GM21529 (cell line): ENCODE results near the gene SERTM1.

Experiments
- ATAC-seq: cut with Tn5 transposase; IDR thresholded peaks from one replicate; pipeline ENCODE4 v1.9.1; 2021; ENCODE audit not compliant: unreplicated experiment

Gene SERTM1

DNA sequence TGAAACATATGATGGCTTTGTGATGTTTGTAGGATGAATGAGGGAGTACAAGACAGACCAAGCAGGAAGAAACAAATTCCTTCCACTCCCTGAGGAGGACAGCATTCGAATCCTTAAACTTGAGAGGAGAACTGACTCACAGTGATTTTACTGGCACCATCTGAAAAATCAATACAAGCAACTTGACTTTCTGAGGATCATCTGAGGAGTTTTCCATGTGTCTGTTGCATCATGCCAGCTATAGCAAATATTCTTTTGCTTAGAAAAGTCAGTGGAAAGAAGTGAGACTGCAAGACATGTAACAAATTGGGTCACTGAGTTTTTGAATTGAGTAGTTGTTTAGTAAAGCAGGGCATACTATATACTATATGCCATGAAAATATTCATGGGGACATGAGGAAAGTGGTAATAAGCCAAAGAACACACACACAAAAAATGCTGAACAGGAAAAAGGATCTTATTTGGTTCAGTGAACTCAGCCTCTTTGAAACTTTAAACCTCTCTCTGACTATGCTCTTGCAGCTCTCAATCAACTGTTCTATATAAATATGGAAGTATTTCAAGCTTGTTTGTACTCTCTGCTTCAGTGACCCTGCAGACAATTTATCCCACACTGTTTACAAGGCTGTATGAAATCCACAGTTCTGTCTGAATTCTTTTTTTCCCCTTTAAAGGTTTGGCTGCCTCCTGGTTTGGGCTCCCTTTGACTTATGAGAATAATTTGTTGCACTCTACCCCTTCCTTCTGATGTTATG is 35.5 kb downstream of the SERTM1 start:
- no peak for ATAC-seq

DNA sequence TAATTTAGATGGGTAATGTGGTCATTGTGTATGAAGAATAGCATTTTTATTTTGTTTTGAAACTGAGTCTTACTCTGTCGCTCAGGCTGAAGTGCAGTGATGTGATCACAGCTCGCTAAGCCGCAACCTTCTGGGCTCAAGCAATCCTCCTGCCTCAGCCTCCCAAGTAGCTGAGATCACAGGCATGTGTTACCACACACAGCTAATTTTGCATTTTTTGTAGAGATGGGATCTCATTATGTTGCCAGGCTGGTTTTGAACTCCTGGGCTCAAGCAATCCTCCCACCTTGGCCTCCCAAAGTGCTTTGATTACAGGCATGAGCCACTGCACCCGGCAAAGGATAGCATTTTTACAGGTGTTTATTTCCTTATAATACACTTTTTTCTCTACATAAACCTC is 36.6 kb downstream of the SERTM1 start:
- no peak for ATAC-seq

DNA sequence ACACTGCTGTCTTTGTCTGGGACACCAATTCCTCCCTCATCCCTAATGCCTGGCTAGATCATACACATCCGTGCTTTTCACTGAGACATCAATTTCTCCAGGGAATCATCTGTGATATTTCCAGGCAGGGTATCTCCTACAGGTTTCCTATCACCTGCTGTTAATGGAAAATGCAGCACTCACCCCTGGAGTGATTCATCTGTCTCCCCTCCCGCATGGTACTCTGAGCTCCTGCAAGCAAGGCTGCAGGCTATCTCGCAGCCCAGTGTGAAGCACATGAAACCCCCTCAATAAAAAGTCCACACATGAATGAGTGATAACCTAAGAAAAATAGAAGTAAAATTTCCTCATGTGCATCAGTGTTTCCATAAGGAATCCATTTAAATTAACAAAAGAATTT is 38.5 kb downstream of the SERTM1 start:
- no peak for ATAC-seq

DNA sequence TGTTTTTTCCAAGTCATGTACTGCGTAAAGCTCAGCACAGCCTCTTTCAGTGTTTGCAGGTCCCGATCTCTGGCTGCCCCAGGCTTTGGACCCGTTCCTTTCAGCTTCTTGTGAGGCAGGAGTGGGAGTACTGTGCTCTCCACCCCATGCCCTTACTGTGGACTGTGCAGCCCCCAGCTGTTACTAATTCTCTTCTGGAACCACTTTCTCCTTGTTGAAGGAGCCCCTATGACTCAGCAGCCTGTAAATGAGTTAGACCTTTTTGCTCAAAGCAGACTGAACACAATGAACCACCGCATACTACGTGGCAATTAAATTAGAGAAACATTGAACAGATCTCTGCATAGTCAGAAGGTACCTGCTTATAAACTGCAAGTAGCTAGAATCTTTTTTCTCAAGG is 39.0 kb downstream of the SERTM1 start:
- ATAC-seq, result no peak

DNA sequence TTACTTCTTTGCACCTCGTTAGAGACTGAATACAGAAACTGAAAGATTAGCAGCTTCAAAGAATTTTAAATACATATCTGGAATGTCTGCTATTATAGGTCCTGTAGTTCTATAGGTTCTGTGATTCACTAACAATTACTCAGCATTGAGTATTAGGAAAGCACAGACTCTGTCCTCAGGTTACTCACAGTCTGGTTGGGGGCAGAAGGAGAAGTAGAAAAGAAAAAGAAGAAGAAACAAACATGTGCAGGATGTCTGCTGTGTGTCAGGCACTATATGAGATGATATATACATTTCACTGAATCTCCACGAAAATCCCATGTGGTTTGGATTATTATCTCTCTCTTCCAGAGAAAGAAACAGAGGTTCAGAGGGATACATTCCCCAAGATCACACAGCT is 40.1 kb downstream of the SERTM1 start:
- ATAC-seq, result no peak

DNA sequence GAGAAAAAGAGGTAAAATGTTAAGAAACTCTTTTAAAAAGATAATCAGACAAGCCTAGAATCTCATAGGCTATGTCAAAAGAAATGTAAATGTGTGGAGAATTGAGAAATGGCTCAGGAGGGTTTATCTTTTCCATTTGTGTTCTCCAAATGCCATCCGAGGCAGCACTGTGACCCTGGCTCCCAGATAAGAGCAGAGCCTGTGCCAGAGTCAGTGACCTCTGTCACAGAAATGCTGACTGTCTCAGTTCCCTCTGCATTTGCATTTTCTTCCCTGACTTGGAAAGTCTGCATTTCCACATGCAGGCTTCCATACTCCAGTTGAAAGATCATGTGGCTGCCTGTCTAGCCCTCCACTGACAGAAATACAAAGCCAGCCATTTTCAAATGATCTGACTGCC is 42.0 kb downstream of the SERTM1 start:
- no peak for ATAC-seq

DNA sequence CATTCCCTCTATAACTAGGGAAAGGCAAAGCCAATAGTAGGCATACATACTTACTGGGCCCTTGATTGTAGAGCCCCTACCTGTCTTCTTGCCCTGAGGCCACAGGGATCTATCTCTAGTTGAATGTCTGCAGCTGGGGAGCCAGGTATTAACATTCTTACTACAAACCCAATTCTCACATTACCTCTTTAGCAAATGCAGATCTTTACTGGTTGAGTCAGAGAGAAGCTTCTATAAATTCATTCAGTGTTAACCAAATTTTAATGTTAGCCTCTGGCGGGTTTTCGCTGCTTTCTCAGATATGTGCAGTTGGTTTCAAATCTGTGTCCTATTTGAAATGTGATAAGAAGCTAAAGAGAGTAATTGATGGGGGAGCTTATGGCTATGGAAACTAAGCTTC is 43.2 kb downstream of the SERTM1 start:
- no peak for ATAC-seq

DNA sequence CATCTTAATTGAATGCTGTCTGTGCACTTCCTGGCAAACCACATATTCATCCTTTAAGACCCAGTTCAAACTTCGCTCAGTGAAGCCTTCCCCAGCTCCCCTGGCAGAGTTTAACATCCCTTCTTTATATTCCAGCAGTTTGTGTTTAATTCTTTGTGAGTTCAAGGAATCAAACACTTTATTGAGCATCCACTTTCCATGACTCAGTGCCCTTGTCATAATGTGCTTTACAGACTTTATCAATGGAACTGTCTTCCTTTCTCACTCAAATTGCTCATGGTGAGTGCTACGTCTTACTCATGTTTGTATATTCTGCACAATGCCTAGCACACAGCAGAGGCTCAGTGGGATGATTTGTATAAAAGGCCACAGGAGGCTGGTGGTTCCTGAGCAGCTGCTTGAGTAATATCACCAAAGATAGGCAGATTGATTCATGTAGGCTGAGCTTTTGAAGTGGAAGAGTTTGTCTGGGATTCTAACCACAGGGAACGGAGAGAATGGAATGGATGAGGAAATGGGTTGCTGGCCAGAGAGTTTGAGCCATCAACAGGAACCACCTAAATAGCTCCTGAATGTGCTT is 44.2 kb downstream of the SERTM1 start:
- no peak for ATAC-seq

DNA sequence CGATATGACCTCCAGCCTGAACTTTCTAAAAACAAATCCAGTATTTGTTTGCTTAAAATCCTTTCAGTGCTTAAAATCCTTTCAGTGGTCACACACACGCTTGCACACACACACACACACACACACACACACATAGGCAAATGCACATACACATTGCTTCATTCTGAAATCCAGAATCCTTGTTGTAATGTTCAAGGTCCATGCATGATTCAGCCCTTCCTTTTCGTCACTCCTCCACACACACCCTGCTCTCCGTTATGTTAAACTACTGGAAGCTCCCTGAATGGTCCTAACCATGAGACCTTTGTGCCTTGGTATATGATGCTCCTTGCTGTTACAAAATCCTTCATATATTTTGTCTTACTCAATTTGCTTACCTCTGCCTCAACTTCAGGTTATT is 44.9 kb downstream of the SERTM1 start:
- ATAC-seq, result no peak

DNA sequence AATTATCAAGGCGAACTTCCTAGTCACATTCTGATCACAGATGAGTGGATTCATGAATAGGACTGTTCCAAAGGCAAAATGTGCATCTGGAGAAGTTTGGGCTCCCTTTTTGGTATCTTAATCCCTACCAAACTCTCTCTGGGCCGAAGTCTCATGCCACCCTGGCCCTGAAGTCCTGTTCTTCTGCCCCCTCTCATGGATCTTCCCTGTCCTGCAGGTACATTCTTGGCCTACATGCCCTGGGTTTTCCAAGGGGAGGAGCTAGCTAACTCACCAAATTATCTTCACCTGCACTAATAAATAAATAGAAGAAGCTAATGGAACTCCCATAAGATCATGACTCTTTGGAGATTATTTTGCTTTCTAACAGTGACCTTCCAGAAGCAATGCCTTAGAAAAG is 50.3 kb downstream of the SERTM1 start:
- no peak for ATAC-seq

DNA sequence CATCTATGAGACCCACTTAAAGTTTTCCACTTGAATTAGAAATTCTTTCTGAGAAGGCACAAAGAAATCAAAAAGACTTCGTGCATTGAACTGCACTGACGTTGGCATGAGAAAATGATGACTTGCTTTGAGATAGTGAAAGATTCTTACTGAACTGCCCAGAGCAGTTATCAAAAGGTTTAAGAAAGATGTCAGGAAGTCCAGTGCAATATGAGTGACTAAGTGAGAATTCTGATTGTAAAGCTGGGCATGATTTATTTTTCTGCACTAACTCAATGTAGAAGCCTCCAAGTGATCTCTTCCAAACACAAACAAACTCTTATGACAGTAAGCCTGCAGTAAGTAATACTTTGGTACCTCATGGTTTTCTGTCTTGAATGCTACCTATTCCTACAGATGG is 52.1 kb downstream of the SERTM1 start:
- no peak for ATAC-seq

DNA sequence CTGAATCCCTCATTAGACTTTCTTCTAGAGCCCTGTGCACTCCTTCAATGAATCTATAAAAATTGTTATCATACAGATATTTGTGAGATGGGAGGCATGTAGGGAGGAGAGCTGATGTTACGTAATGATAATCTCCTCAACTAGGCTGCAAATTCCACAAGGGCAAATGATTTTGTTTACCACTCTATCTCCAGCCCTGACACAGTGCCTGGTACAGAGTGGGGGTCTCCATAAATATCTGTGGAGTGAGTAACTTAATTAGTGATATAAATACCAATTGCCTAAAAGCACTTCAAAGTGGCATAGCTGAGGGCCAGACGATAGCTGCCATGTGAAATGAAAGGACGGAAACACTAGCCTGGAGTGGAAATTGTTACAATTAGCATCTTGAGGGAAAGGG is 54.2 kb downstream of the SERTM1 start:
- no peak for ATAC-seq

DNA sequence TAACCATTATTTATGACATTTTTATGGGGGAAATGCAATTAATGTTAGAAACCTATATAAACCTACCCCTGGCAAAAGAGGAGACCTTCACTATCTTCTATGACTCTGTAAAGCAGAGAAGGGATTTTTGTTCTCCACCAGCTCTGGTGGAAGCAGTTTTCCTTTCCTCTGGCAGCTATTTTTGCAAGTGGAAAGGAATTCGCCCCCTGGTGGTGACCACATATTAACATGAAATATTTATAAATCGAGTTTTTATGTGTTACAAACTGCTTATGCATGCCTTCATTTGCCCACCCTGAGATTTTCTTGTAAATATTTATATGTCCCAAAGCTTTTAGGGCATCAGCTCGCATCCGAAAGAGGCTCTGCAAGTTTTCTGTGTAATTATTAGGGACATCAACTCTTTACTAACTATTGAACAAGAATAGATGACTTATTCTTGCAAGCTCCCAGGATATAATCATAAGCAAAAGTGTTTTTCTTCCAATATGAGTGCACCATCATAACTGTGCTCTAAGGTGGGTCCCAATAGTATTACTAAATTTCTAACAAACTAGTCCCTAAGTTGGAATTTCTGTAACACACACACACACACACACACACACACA is 62.4 kb downstream of the SERTM1 start:
- no peak for ATAC-seq

DNA sequence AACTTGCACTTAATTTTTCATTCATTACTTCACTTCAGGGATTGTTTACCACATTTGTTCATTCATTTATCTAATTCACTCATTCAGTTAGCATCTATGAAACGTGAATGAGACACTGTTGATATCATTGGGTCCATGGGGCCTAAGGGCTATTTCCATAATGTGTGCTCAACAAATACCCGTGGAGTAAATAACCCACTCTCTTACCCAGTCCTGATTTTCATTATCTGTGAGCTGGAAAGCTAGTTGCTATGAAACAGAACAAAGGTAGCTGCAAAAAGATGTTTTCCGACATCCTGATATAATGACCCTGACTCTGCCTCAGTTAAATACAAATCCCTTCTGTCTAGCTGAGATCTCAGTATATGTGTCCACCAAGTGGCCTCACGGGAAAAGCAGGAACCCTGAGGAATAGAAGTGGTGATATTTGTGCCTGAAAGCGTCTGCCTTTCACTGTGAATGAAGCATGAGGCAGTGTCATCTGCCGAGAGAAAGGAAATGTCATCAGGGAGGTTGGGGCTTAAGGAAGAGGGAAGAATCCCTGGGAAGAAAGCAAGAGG is 63.8 kb downstream of the SERTM1 start:
- no peak for ATAC-seq

DNA sequence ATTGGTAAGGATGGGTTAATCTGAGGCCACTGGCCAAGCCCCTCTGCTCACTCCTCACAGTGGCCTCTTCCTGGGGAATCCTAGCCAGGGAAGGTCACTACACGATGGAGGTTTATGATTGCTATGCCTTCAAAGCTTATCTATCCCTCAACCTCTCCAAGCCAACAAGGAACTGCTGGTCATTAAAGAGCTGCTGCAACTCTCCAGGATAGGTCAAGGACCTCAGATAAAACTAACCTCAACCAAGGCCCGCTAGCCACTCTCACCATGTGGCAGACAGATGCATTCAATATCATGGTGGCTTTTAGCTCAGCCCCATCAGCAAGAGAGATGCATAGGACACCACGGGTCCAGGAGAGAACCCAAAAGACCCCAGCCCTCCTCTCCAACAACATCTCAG is 71.6 kb downstream of the SERTM1 start:
- ATAC-seq, result no peak

DNA sequence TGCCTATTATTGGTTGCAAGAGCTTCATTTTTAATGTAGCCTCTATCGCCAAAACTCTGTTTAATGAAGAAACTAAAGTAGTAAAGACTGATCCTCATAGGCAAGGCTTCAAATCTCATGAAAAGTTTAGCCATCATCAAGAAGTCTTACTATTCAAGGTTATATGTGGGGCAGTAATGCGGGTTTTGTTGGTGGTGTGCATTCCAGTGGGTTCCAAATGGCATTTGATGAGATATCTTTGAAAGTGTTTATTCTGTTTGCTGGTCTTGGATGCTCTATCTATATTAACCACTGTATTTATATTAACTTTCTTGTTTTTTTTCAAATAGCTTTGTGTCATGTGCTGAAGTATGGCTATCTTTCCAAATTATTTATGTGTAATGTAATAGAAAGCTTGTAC is 72.2 kb downstream of the SERTM1 start:
- ATAC-seq, result no peak
